Brain microvascular endothelial cell (primary cell): Measurements from ENCODE around the gene ZNF497.
"Not testable (repeated sequence)": the region's sequence is repeated elsewhere in the genome, so short reads cannot be mapped to it uniquely, and the experiment has no call there.

Experiments used
- DNase-seq: peaks from one replicate; pipeline ENCODE4 v3.0.0-alpha.2; 2020
- H3K27ac ChIP-seq: fragments of 250-450 bp; sonication (Bioruptor Pico); 2 replicates; pipeline ENCODE4 v1.5.1; 2020; ENCODE audit warnings: mild to moderate bottlenecking, moderate library complexity
- H3K27me3 ChIP-seq: fragments of 250-450 bp; sonication (Bioruptor Pico); replicated peaks from 2 replicates; pipeline ENCODE4 v1.5.1; 2020; ENCODE audit warnings: mild to moderate bottlenecking
- H3K36me3 ChIP-seq: fragments of 250-450 bp; sonication (Bioruptor Pico); replicated peaks from 2 replicates; pipeline ENCODE4 v1.5.1; 2020; ENCODE audit warnings: mild to moderate bottlenecking
- H3K4me3 ChIP-seq: 2 replicates; pipeline ENCODE4 v1.5.1; 2011; ENCODE audit warnings: low read depth, mild to moderate bottlenecking, control low read depth, low read length, moderate library complexity
- CTCF ChIP-seq: IDR thresholded peaks from 2 replicates; pipeline ENCODE4 v1.5.1; 2011; ENCODE audit warnings: low read depth, mild to moderate bottlenecking, moderate library complexity, low read length, control low read depth, inconsistent platforms; ENCODE audit errors: missing control alignments
- in situ Hi-C: cut with HindIII; loops from 2 replicates; pipeline ENCODE4 v1.10.0; 2017; ENCODE audit warnings: low sequenced_read_pairs, low pct_ligation_motif_present

The ZNF497 gene

GRCh38 chr19:58310685-58311084 lies 51.9 kb downstream of the ZNF497 start:
- H3K4me3 ChIP-seq, H3K27me3 ChIP-seq, H3K27ac ChIP-seq, in situ Hi-C loops: not testable (repeated sequence)
- H3K36me3 ChIP-seq: peaks cover 55% of the 10 kb centered on the region
- peak; percentile 57 for DNase-seq
- TF ChIP-seq CTCF: peak; percentile 49

GRCh38 chr19:58307736-58308135 lies 54.8 kb downstream of the ZNF497 start:
- in situ Hi-C loops: no loop called here
- H3K27ac ChIP-seq: no peak overlapping the region
- H3K36me3 ChIP-seq: peaks cover 42% of the 10 kb centered on the region
- no peak overlapping the region for H3K4me3 ChIP-seq
- TF ChIP-seq CTCF: no peak
- DNase-seq: no peak
- H3K27me3 ChIP-seq: no peaks in the 10 kb centered on the region

- H3K27me3 ChIP-seq: no peaks in the 10 kb centered on the region
- in situ Hi-C loops: no loop called here
- peak overlapping the region; percentile 98 for H3K4me3 ChIP-seq
- DNase-seq: no peak
- H3K36me3 ChIP-seq: peaks cover 31% of the 10 kb centered on the region
- no peak for TF ChIP-seq CTCF
- H3K27ac ChIP-seq: peak overlapping the region; percentile 93
These were observed 56.6 kb downstream of the ZNF497 start for GRCh38 chr19:58305932-58306323.

GRCh38 chr19:58305065-58305931 lies 57.3 kb downstream of the ZNF497 start, which contains the start of gene ERVK3-1:
TSS of gene ERVK3-1 (plus strand) at chr19:58305377. CDS start at chr19:58312169, 6,792 bp downstream.
- in situ Hi-C loops: no loop called here
- no peaks in the 10 kb centered on the region for H3K27me3 ChIP-seq
- peak within 1 kb of the TSS; percentile 93 for H3K27ac ChIP-seq
- peak within 1 kb of the TSS; percentile 98 for H3K4me3 ChIP-seq
- TF ChIP-seq CTCF: no peak
- DNase-seq: peak; percentile 96
- peaks cover 35% of the 10 kb centered on the region for H3K36me3 ChIP-seq

GRCh38 chr19:58304748-58305064 lies 57.8 kb downstream of the ZNF497 start:
- Histone ChIP-seq H3K27me3 (no peaks in the 10 kb centered on the region), H3K36me3 (peaks cover 35% of the 10 kb centered on the region), H3K4me3 (peak overlapping the region; percentile 98), H3K27ac (peak overlapping the region; percentile 93)
- DNase-seq: no peak
- TF ChIP-seq CTCF: no peak
- in situ Hi-C loops: no loop called here
